GM21367 (cell line): Measurements from ENCODE around the gene MAPK10.
"Not testable (repeated sequence)": the region's sequence is repeated elsewhere in the genome, so short reads cannot be mapped to it uniquely, and the experiment has no call there.

Experiments
- ATAC-seq: cut with Tn5 transposase; IDR thresholded peaks from one replicate; pipeline ENCODE4 v1.9.1; 2021; ENCODE audit not compliant: unreplicated experiment

The MAPK10 gene

DNA sequence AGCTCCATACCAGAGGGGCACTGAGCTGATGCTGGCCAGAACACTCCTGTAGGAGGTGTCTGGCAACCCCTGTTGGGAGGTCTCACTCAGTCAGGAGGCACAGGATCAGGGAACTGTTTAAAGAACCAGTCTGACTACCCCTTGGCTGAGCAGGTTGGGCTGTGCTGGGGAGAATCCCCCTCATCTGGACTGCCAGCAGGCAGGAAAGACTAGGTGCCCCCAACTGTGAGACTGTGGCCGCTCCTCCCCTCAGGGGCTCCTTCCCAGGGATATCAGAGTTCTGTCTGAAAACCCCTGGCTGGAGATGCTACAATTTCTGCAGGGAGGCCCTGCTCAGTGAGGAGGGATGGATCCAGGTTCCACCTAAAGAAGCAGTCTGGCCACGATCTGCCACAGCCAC is 245.3 kb downstream of the MAPK10 start:
- ATAC-seq: no peak

DNA sequence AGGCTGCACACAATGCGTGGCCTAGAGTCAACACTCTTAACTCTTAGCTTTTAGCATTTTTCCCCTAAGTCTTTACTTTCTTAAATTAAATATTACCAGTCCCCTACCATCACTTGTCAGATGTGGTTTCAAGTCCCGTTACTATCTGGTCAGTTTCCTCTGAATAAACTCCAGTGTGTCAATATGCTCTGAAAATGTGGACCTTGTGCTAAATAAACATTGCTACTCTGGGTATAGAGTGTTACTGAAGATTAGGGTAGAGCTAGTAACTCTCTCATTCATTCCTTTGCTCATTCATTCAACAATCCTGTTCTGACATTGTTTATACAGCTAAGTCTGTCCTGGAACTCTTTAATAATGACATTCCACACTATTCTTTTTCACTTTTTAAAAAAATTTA is 251.0 kb downstream of the MAPK10 start:
- ATAC-seq: no peak

DNA sequence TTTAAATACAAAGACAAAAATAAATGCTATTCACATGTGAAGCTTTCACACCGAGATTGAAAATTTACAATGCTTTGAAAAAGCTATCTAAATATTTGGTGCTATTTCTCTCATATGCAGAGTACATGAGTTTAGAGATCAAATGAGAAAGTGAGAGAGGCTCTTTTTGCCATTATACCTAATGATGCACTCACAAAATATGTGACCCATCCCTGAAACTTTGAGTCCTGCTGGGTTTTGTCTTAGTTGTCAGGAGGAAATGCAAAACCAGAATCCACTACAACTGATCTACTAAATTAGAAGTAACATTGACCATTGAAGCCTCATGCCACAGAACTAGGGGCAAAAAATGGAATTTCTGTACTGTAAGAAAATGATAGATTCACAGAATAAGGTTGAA is 251.7 kb downstream of the MAPK10 start:
- no peak for ATAC-seq

DNA sequence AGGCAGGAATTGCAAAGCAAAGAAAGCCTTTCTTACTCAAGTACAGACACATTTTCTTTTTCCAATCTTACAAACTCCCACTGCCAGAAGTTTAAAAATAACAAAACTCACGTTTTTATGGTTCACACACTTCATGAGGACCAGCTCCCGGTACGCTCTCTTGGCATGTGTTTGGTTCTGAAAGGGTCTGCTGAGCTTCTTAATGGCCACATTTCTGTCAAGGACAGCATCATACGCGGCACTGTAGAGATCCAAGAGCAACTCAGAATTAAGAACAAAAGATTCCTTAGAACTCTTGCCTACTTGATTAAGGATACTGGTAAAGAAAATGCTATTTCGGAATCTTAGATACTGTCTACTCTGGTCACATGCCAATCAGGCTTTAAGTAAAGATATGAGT is 252.7 kb downstream of the MAPK10 start:
- no peak for ATAC-seq

DNA sequence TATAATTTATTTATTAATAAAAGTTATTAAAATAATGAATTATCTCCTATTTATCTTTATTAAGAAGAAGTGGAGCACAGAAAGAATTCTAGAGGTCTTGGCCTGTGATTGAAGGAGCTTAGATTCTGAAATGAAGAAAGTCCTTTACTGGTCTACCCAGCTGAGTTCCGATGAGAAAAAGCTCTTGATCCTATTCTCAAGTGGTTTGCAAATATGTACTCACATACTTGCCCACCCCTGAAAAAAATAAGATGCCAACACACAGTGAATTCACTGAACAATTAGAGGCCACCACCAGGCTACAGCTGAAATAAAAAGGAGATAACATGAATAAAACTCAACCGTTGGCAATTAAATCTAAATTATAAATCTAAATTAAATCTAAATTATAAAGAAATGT is 253.4 kb downstream of the MAPK10 start:
- no peak for ATAC-seq

DNA sequence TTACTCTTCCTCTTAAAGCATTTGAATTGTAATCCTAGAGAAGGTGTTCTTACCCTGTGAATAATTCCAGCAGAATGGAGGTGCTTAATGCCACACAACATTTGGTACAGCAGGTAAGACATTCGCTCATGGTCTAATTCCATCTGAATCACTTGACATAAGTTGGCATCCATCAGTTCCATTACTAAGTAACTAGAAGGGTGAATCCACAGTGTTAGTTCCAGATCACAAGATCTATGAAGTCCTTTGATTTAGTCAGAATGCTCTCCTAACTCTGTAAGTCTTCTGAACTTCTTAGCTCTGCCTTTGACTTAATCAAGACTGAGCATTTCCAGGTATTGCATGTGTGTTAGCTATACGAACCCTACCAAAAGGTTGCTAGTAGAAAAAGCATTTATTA is 258.0 kb downstream of the MAPK10 start:
- no peak for ATAC-seq

DNA sequence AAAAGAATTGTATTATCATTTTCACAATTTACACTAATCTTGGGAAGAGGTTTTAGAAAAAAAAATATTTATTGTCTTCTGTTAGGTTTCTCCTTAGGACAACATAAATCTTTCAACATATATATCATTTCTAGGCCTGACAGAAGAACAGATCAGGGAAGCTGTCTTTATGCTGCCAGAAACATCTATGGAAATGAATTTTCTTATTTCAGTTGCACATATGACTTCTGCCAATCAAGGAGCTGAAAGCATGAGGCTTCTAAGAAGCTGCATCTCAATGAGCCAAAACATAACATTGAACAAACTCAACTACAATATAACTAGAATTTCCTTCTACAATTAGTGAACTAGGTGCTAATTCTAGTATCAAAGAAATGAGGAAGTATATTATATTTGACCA is 258.4 kb downstream of the MAPK10 start:
- no peak for ATAC-seq

DNA sequence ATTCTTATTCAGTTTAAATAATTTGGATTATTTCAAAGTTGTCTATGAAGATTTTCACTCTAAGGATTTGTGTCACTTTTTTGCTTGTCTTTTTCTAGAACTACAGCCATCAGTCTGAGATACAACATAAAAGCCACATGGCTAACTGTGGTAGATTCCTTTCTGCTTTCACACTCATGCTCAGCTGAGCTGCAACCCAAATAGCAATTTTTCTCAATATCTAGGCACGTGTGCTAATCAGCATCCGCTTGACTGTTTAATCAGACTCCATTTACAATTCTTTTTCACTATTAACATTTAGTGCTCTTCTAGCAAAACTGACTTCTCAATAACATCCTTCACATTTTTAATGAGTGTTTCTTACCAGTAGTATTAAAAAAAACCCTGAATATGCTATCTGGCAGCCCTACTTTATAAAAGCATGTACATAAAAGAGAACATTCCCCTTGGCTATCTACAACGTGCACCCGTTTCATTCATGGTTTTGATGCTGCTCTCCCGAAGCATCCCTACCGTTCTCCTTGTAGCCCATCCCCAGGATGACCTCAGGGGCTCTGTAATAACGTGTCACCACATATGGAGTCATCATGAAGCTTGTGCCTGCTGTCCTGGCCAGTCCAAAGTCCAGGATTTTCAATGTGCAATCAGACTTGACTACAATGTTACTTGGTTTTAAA is 259.2 kb downstream of the MAPK10 start:
- ATAC-seq: no peak

DNA sequence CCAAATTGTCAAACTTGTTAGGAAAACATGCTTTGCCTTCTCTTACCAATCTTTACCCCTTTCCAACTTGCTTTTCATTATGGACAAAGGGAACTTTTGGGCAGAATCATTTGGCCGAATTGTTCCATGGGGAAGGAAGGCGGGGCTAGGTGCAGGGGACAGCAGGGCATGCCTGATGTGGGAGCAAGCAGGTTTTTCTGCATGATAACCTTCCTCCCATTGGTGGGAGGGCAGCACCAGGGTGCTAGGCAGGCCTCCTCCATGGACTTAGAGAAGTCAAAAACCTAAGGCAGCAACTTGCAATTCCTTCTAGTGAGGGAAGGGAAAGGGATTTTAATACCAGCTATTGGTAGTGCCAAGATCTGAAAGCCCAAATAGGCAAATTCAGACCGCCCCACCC is 260.5 kb downstream of the MAPK10 start:
- no peak for ATAC-seq

DNA sequence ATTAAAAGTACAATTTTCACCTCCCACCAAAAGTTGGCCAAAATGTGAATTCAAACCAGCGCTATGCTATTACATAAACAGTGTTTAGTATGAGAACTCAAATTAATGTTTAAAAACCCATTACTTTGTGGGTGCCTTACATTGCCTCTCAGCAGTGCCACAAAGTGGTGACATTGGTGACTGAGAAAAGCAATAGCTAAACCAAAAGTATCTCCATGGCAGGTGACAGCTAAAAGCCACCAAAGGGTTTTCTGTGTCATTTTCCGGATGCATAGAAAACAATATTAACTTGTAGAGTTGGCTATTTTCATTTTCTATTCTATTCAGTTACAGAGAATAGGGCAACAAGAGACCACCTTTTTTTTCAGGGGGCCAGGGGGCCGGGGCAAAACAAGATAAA is 261.2 kb downstream of the MAPK10 start:
- no peak for ATAC-seq

DNA sequence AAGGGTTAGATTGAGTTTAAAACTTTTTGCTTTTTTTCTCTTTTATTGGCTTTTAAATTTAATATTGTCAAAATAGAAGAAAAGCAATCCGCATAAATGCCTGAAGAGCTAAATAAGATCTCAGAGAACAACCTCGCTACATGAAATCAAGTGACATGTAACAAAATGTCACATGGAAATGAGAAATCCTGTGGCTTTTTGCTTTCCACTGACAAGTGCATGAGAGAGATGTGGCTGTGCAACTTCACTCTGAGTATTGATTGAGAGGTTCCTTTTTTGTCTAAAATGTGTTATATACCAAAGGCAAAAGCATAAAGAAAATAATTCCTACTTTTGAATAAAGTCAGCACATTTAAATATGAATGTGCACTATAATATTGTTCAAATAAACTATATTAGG is 263.5 kb downstream of the MAPK10 start:
- no peak for ATAC-seq

DNA sequence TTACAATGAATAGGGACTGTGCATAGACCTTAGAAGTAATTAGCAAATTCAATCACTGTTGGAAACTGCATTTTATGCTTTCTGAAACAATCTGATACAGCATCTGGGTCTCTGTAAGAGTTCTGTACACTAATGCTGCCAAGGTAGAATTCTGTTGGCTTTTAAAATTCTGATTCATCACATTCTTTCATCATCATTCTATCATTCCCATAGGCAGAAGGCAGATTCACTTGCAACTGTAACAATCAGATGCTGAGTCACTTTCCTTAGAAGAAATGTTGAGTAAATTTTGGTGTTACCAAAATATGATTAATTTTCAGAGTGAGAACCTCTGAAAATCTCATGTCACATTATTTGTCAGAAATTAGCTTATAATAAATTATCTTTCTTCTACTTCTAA is 267.2 kb downstream of the MAPK10 start:
- no peak for ATAC-seq

DNA sequence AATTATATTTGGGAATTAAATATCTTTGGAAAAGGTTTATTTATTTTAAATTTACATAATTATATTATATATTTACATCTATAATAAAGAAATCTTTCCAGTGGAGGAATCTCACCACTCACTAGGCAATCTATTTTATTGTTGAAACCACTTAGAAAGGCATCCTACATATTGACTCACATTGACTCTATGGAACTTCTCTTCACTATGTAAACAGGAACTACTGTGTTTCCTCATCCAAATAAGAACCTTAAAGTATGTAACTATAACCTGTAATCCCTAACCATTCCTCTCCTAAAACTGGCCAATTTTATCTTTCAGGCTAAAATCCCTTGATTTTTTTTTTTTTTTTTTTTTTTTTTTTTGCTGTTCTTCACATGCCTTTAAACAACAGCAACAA is 268.7 kb downstream of the MAPK10 start:
- ATAC-seq: no peak

DNA sequence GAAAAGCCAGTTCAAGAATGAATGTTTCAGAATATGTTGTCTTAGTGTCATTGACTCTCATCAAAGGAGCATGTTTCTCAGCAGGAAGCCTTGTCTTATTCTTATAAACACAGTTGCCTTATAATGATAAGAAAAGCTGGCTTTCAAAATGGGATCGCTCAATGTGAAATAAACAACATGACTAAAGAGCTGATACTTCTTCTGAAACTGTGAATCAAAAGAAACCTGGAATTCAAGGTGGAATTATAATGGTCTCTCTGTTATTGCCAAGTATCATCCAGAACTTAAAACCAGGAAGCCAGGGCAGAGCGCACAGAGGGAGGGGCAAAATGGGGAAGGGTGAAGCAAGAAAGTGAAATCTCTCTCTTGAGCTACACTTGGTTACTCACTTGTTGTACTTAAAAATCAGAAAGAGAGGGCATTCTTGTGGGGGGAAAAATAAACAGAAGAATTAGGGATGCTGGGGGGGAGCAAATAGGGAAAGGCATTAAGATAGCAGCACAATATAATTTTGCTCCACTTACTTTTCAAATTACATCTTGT is 270.0 kb downstream of the MAPK10 start:
- ATAC-seq: no peak

DNA sequence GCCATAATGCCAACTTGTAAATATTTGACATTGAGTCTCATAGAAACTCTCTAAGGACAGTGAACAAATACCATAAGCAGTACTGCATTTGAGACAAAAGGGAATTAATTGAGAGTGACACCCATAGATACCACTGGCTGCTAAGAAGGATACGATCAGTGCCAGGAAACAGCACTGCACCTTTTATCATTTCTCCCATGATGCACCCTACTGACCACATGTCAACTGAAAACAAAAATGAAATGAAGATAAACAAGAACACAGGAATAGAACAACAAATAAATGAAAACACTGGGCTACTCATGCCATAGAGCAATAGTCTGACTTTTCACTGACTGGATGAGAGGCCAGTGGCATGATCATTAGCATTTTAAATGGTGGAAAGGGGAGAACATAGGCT is 270.8 kb downstream of the MAPK10 start:
- ATAC-seq: no peak

DNA sequence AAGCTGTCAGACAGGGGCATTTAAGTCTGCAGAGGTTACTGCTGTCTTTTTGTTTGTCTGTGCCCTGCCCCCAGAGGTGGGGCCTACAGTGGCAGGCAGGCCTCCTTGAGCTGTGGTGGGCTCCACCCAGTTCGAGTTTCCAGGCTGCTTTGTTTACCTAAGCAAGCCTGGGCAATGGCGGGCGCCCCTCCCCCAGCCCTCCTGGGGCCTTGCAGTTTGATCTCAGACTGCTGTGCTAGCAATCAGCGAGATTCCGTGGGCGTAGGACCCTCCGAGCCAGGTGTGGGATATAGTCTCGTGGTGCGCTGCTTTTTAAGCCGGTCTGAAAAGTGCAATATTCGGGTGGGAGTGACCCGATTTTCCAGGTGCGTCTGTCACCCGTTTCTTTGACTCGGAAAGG is 284.1 kb downstream of the MAPK10 start:
- not testable (repeated sequence) for ATAC-seq

DNA sequence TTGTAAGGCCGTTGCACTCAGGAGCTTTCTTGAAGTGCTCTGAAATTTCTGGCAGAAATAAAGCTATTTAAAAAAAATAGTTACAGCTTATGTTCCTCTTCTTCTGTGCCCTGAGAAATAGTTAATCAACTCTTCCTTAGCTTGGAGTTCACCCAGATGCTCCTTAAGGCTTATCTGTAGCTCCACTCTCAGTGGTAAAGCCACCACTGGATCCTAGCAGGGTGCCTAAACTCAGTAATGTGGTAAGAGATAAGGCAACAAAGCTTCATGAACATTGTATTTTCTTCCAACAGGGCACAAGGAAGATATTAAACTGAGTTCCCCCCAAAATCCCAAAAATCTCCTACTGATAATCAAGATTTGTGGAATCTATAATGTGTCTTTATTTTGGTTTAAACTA is 299.5 kb downstream of the MAPK10 start:
- ATAC-seq: no peak

DNA sequence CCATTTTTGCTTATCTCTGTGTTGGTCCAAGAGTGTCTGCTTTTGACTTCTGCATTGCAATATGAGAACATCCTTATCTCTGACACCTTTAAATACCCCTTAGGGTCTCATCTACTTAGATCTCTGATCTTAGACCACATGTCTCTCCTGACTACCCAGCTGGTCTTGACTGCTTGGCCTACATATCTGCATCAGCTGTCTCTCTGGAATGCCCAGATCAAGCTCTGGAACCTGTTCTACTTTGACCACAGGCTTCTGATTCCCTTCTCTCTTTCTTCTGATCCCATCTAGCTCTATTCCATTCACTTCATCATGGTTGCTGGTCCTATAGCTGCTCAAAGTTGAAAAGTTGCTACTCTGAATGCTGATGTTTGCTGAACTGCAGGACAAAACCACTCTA is 301.2 kb downstream of the MAPK10 start:
- no peak for ATAC-seq

DNA sequence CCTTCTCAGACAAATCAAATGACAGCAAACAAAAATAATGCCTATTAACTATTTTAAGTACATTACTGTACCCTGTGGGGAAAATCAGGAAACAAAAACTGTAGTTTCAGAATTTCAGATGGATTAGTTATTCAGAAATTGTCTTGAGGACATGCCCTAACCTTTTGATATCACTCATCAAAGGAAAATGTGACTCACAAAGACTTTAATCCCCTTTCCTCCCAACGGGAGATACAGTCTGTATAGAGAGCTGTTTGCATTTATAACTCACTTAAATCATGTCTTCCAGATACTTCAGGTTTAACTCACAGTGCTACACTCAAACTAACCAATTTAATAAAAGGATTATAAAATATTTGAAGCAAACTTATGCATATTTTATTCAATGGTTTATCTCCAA is 304.0 kb downstream of the MAPK10 start:
- no peak for ATAC-seq

DNA sequence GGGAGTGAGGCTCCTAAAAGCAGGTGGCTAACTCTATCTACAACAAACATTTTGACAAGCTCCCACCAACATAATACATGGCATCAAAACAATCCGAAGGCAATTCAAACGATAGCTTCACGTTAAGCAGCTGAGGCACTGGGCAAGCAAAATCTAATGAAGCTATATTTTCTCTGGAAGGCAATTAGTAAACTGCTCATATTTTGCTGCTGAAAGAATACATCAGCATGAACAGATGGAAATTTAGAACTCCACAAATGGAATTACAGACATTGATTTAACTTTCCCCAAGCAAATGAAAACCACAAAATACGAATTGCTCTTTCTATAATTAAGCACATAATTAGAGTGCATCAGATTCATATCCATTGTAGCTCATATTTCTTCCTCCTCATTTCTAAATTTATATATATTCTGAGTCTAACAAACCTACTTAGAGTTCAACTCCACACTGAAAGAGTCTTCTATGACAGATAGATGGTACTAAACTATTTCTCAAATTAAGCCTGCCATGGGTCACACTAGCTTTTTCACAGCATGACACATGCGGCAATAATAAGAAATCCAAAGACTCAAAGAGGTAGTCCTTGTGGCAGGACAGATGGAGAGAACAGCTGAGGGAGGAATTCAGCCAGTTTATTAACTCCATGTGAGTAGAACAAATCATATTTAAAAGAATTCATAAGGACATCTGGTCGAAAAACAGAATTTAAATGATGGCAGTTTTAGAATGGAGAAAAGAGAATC is 305.4 kb downstream of the MAPK10 start:
- no peak for ATAC-seq

DNA sequence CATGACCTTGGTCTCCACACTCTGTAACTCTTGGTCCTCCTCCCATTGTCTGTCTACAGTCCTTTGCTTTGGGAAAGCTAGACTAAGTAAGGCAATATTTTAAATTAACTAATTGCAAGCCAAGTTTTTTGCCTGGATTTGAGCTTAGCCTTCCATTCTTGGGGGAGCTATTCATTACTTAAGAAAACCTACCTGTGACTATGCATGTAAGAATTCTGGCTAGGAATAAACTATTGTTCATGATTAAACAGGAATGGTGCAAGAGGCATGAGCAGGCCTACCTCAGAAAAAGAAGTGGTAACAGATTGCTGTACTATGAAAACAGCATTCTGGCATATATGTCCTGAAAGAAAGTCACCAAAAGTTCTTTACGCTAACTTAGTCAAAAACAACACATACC is 309.4 kb downstream of the MAPK10 start:
- ATAC-seq: no peak

DNA sequence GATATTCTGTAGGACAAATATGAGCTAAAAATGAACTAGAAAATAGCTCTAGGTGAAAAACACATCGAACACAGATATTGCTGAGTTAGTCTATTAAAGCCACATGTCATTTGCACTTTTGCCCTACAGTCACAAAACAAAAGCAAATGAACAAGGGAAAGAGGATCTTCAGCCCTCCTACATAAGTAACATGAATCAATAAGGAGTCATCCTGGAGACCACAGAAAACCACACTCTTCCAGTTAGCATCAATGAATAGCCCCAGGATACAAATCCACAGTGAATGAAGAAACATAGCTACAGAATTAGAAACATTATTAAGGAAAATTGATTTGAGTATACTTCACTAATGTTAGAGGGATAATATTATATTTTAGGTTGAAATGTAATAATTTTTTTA is 311.4 kb downstream of the MAPK10 start:
- ATAC-seq: no peak

DNA sequence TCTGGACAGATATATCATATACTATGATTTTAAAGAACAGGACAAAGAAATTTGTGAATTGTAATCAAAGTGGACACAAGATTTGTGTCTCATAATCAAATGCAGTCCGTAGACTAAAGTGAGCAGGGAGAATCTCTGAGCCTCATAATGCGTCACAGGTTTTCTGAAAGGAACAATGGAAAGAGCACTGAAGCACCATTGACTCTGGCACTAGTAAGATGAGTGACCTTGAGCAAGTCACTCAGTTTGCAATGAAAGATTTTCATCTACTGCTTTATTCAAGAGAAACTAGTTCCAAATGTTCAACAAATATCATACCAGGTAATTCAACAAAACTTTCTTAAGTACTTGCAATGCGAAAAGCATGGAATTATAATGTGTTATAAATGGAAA is 315.3 kb downstream of the MAPK10 start:
- ATAC-seq: no peak
